NOMO-1 (cell line): ENCODE results near the gene OLFM1.

Experiments used
- DNase-seq, 2 experiments: peaks; one replicate each; lab custom pipeline; 2025; ENCODE audit not compliant: unreplicated experiment in 2 of 2; lab: John Stamatoyannopoulos, UW

The OLFM1 gene

GRCh38 chr9:135075234-135076142 is 12.0 kb upstream of the OLFM1 start:
- DNase-seq, result no peak

GRCh38 chr9:135076143-135076875 is 11.2 kb upstream of the OLFM1 start:
- no peak for DNase-seq

- DNase-seq, result no peak
These were observed 10.5 kb upstream of the OLFM1 start for GRCh38 chr9:135076876-135077430.

- DNase-seq, result no peak
These were observed 9.8 kb upstream of the OLFM1 start for GRCh38 chr9:135077497-135078200.

- no peak for DNase-seq
These were observed 9.1 kb upstream of the OLFM1 start for GRCh38 chr9:135078361-135078821.

- no peak for DNase-seq
These were observed 8.4 kb upstream of the OLFM1 start for GRCh38 chr9:135079018-135079417.

- DNase-seq, result no peak
These were observed 7.8 kb upstream of the OLFM1 start for GRCh38 chr9:135079676-135080075.

GRCh38 chr9:135080286-135081263 is 6.9 kb upstream of the OLFM1 start:
- DNase-seq, result no peak

GRCh38 chr9:135081264-135081660 is 6.2 kb upstream of the OLFM1 start:
- DNase-seq, result no peak

- DNase-seq, result no peak
These were observed 5.7 kb upstream of the OLFM1 start for GRCh38 chr9:135081731-135082130.

- no peak for DNase-seq
These were observed 4.9 kb upstream of the OLFM1 start for GRCh38 chr9:135082536-135082935.

GRCh38 chr9:135083241-135083810 is 4.1 kb upstream of the OLFM1 start:
- no peak for DNase-seq

- no peak for DNase-seq
These were observed 3.6 kb upstream of the OLFM1 start for GRCh38 chr9:135083831-135084230.

- no peak for DNase-seq
These were observed 3.2 kb upstream of the OLFM1 start for GRCh38 chr9:135084262-135084661.

- DNase-seq, result no peak
These were observed 2.3 kb upstream of the OLFM1 start for GRCh38 chr9:135084881-135085760.

GRCh38 chr9:135085830-135086546 is 1.5 kb upstream of the OLFM1 start:
- peak in 1 of 2 experiments; percentile 43 for DNase-seq

GRCh38 chr9:135086597-135087488 is 625 bp upstream of the OLFM1 start:
- DNase-seq, result no peak
